GM23248 (cell line): Measurements from ENCODE around the gene LTB.

Source experiments
- EZH2 ChIP-seq: fragments of 200-600 bp; sonication (generic); IDR thresholded peaks from 2 replicates; pipeline ENCODE4 v1.6.1; 2018; ENCODE audit warnings: antibody characterized with exemption, mild to moderate bottlenecking; ENCODE audit not compliant: insufficient read depth, poor library complexity, severe bottlenecking
- EZH2phosphoT487 ChIP-seq: fragments of 200-600 bp; sonication (generic); IDR thresholded peaks from 2 replicates; pipeline ENCODE4 v1.6.1; 2018; ENCODE audit warnings: antibody characterized with exemption, moderate library complexity, mild to moderate bottlenecking, low read depth; ENCODE audit not compliant: insufficient read depth

- TF ChIP-seq EZH2 = no peak
- no peak for TF ChIP-seq EZH2phosphoT487
Observed at GRCh38 chr6:31575952-31576685, 6.1 kb downstream of the LTB start.
